WTC11 (cell line): ENCODE results near the gene HPGD. TPM values are rescaled to one million over a fixed set of nuclear protein-coding genes. Genes with fewer than 3 reads are reported as not detected.

Source experiments
- ATAC-seq: fragments of 200-7000 bp; cut with Tn5 transposase; 2 replicates; pipeline ENCODE4 v1.10.0; 2021; ENCODE audit warnings: mild to moderate bottlenecking, moderate library complexity
- CTCF ChIA-PET: fragments of 300-600 bp; sonication (Branson Sonifier 250); formaldehyde crosslinking; loops from one replicate; lab custom pipeline; 2021; ENCODE audit warnings: antibody characterized with exemption; lab: Charles Lee
- POLR2A ChIA-PET: fragments of 350-600 bp; sonication (Branson Sonifier 250); formaldehyde crosslinking; loops from one replicate; lab custom pipeline; 2021; ENCODE audit warnings: antibody characterized with exemption; lab: Charles Lee
- DNase-seq: peaks from one replicate; pipeline ENCODE4 v3.0.0; 2021; ENCODE audit warnings: low spot score
- H3K27ac Mint-ChIP-seq: 2 replicates; pipeline ENCODE4 v1.8.0; 2021; ENCODE audit warnings: mixed read lengths
- H3K27me3 Mint-ChIP-seq: 2 replicates; pipeline ENCODE4 v1.8.0; 2021; ENCODE audit warnings: low read depth, mild to moderate bottlenecking, moderate library complexity, mixed read lengths
- H3K36me3 Mint-ChIP-seq: 2 replicates; pipeline ENCODE4 v1.8.0; 2021; ENCODE audit warnings: mixed read lengths
- H3K4me1 Mint-ChIP-seq: 2 replicates; pipeline ENCODE4 v1.8.0; 2022; ENCODE audit warnings: mixed read lengths
- H3K4me3 Mint-ChIP-seq: 2 replicates; pipeline ENCODE4 v1.8.0; 2021; ENCODE audit warnings: mild to moderate bottlenecking, moderate library complexity, mixed read lengths
- H3K9me3 Mint-ChIP-seq: 2 replicates; pipeline ENCODE4 v1.8.0; 2021; ENCODE audit warnings: mixed read lengths
- ETV6 ChIP-seq: sonication (generic); formaldehyde crosslinking; IDR thresholded peaks from 2 replicates; pipeline ENCODE4 v1.8.1; 2022; ENCODE audit warnings: mild to moderate bottlenecking, missing genetic modification reagents
- HMGXB4 ChIP-seq: sonication (generic); formaldehyde crosslinking; IDR thresholded peaks from 2 replicates; pipeline ENCODE4 v1.8.1; 2023; ENCODE audit warnings: mild to moderate bottlenecking, moderate library complexity, missing genetic modification reagents
- IRF1 ChIP-seq: sonication (generic); formaldehyde crosslinking; IDR thresholded peaks from 2 replicates; pipeline ENCODE4 v1.8.0; 2023; ENCODE audit warnings: missing genetic modification reagents
- IRF2 ChIP-seq: sonication (generic); formaldehyde crosslinking; IDR thresholded peaks from 2 replicates; pipeline ENCODE4 v1.8.0; 2022; ENCODE audit warnings: low read depth, missing genetic modification reagents, borderline replicate concordance
- JAZF1 ChIP-seq: fragments of 250-450 bp; sonication (Bioruptor Pico); IDR thresholded peaks from 2 replicates; pipeline ENCODE4 v1.9.0; 2021; ENCODE audit warnings: moderate library complexity, mild to moderate bottlenecking, inconsistent platforms
- SP1 ChIP-seq: sonication (generic); formaldehyde crosslinking; conservative IDR thresholded peaks from 2 replicates; pipeline ENCODE4 v1.8.1; 2022; ENCODE audit warnings: missing genetic modification reagents
- STAT6 ChIP-seq: sonication (generic); formaldehyde crosslinking; conservative IDR thresholded peaks from 2 replicates; pipeline ENCODE4 v1.8.1; 2023; ENCODE audit warnings: mild to moderate bottlenecking, low read depth, missing genetic modification reagents, moderate library complexity
- TP53 ChIP-seq: sonication (generic); formaldehyde crosslinking; IDR thresholded peaks from 2 replicates; pipeline ENCODE4 v1.8.1; 2023; ENCODE audit warnings: mild to moderate bottlenecking, missing genetic modification reagents
- ZNF232 ChIP-seq: sonication (generic); formaldehyde crosslinking; IDR thresholded peaks from 2 replicates; pipeline ENCODE4 v1.8.0; 2022; ENCODE audit warnings: mild to moderate bottlenecking, missing genetic modification reagents
- ZNF532 ChIP-seq: fragments of 250-450 bp; sonication (Bioruptor Pico); IDR thresholded peaks from 2 replicates; pipeline ENCODE4 v1.9.0; 2021; ENCODE audit warnings: mild to moderate bottlenecking, borderline replicate concordance
- total RNA-seq: library from RNA; stranded (reverse); gene quantifications from 3 replicates; pipeline ENCODE4 v1.2.3, GENCODE V29; 2021
- TF ChIP-seq, protein P1 (sequence below): fragments of 200-600 bp; IDR thresholded peaks from 2 replicates; pipeline ENCODE4 v1.8.0; 2022; ENCODE audit warnings: antibody characterized with exemption
- TF ChIP-seq, protein P2 (sequence below): sonication (generic); formaldehyde crosslinking; IDR thresholded peaks from 2 replicates; pipeline ENCODE4 v1.8.0; 2023; ENCODE audit warnings: mild to moderate bottlenecking, missing genetic modification reagents
- TF ChIP-seq, protein P3 (sequence below): fragments of 250-450 bp; sonication (Bioruptor Pico); conservative IDR thresholded peaks from 2 replicates; pipeline ENCODE4 v1.9.0; 2021; ENCODE audit warnings: mild to moderate bottlenecking

HPGD gene
- total RNA-seq, 1 experiment from 2014 or later: 3.6 TPM

GRCh38 chr4:174512745-174513144, 9.5 kb downstream of the HPGD start:
- no peaks in the 10 kb centered on the region for H3K27me3 Mint-ChIP-seq
- TF ChIP-seq IRF1 (CRISPR knock-in tag) (no peak), IRF2 (no peak), JAZF1 (CRISPR knock-in tag) (no peak)
- TF ChIP-seq, protein P1, sequence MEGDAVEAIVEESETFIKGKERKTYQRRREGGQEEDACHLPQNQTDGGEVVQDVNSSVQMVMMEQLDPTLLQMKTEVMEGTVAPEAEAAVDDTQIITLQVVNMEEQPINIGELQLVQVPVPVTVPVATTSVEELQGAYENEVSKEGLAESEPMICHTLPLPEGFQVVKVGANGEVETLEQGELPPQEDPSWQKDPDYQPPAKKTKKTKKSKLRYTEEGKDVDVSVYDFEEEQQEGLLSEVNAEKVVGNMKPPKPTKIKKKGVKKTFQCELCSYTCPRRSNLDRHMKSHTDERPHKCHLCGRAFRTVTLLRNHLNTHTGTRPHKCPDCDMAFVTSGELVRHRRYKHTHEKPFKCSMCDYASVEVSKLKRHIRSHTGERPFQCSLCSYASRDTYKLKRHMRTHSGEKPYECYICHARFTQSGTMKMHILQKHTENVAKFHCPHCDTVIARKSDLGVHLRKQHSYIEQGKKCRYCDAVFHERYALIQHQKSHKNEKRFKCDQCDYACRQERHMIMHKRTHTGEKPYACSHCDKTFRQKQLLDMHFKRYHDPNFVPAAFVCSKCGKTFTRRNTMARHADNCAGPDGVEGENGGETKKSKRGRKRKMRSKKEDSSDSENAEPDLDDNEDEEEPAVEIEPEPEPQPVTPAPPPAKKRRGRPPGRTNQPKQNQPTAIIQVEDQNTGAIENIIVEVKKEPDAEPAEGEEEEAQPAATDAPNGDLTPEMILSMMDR: no peak
- H3K4me1 Mint-ChIP-seq: 0 out of 2 replicates have a peak, but pooled peaks cover 3% of the 10 kb centered on the region
- H3K4me3 Mint-ChIP-seq: no peak overlapping the region
- no peaks in the 10 kb centered on the region for H3K36me3 Mint-ChIP-seq
- H3K27ac Mint-ChIP-seq: no peak overlapping the region
- no peak for DNase-seq
- POLR2A ChIA-PET: interaction anchor here (0.5 kb wide), 1 partner anchor 85 kb away, joined by 3 read pairs; no protein-coding TSS in a partner anchor
- no peak for ATAC-seq
- CTCF ChIA-PET: no interaction called here
- no peaks in the 10 kb centered on the region for H3K9me3 Mint-ChIP-seq

GRCh38 chr4:174505892-174506291, 16.4 kb downstream of the HPGD start:
- ChIA-PET POLR2A (interaction anchor here (1.0 kb wide), 1 partner anchor 26 kb away, joined by 3 read pairs; no protein-coding TSS in a partner anchor), CTCF (interaction anchor here (0.8 kb wide), 1 partner anchor 16 kb away, joined by 3 read pairs; no protein-coding TSS in a partner anchor)
- ATAC-seq (no peak), DNase-seq (no peak)
- Mint-ChIP-seq H3K9me3 (peaks cover 6% of the 10 kb centered on the region; the same call in 1 of the 2 replicates), H3K36me3 (no peaks in the 10 kb centered on the region), H3K4me1 (peaks cover 3% of the 10 kb centered on the region; the same call in 1 of the 2 replicates), H3K27me3 (no peaks in the 10 kb centered on the region), H3K4me3 (no peak overlapping the region), H3K27ac (no peak overlapping the region)
- TF ChIP-seq ETV6 (CRISPR knock-in tag): no peak
- no peak for TF ChIP-seq HMGXB4 (CRISPR knock-in tag)
- TF ChIP-seq, protein P2, sequence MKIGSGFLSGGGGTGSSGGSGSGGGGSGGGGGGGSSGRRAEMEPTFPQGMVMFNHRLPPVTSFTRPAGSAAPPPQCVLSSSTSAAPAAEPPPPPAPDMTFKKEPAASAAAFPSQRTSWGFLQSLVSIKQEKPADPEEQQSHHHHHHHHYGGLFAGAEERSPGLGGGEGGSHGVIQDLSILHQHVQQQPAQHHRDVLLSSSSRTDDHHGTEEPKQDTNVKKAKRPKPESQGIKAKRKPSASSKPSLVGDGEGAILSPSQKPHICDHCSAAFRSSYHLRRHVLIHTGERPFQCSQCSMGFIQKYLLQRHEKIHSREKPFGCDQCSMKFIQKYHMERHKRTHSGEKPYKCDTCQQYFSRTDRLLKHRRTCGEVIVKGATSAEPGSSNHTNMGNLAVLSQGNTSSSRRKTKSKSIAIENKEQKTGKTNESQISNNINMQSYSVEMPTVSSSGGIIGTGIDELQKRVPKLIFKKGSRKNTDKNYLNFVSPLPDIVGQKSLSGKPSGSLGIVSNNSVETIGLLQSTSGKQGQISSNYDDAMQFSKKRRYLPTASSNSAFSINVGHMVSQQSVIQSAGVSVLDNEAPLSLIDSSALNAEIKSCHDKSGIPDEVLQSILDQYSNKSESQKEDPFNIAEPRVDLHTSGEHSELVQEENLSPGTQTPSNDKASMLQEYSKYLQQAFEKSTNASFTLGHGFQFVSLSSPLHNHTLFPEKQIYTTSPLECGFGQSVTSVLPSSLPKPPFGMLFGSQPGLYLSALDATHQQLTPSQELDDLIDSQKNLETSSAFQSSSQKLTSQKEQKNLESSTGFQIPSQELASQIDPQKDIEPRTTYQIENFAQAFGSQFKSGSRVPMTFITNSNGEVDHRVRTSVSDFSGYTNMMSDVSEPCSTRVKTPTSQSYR (CRISPR knock-in tag): no peak
- no peak for TF ChIP-seq SP1
- TF ChIP-seq ZNF532 (CRISPR knock-in tag): no peak
- TF ChIP-seq, protein P3, sequence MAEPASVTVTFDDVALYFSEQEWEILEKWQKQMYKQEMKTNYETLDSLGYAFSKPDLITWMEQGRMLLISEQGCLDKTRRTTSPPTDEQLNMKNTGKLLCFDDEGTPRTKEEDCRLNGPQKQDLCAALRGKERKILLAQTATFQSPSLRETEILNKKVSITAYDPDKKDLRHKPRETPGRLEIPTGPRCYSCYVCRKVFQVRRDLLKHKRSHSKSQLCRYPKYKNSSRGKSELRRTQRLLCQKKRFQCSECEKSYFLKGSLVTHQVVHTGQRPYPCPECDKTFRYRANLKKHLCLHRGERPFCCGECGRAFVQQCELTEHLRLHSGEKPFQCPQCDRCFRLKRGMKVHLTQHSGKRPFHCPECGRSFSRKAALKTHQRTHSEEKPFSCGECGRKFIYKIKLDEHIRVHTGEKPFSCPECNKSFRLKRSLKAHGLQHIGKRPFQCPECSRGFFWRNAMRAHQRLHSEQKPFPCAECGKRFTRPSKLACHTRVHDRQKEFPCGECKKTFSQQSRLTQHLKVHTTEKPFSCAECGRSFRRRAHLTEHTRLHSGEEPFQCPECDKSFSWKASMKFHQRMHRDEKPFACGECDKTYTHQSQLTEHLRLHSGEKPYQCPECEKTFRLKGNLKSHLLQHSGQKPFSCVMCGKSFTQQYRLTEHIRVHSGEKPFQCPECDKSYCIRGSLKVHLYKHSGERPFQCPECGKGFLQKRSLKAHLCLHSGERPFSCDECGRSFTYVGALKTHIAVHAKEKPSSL: no peak
- no peak for TF ChIP-seq ZNF232 (CRISPR knock-in tag)
- TF ChIP-seq STAT6 (CRISPR knock-in tag): no peak
- TF ChIP-seq TP53 (CRISPR knock-in tag): no peak
- TF ChIP-seq, protein P1: no peak
